GM23248 (cell line): ENCODE data around the gene METTL15. TPM values are rescaled to one million over a fixed set of nuclear protein-coding genes. Genes with fewer than 3 reads are reported as not detected.

Experiments
- DNase-seq: peaks from one replicate; pipeline ENCODE4 v3.0.0-alpha.2; 2015
- H2AFZ ChIP-seq: fragments of 200-600 bp; sonication (generic); 2 replicates; pipeline ENCODE4 v1.6.1; 2016; ENCODE audit warnings: antibody characterized with exemption
- H3F3A ChIP-seq: fragments of 200-600 bp; sonication (generic); 2 replicates; pipeline ENCODE4 v1.6.1; 2016; ENCODE audit warnings: mild to moderate bottlenecking, antibody characterized with exemption, mixed run types; ENCODE audit not compliant: insufficient read depth
- H3K27ac ChIP-seq: fragments of 200-600 bp; sonication (generic); 2 replicates; pipeline ENCODE4 v1.5.1; 2016; ENCODE audit warnings: mild to moderate bottlenecking
- H3K27me3 ChIP-seq: fragments of 200-600 bp; sonication (generic); replicated peaks from 2 replicates; pipeline ENCODE4 v1.6.1; 2016; ENCODE audit warnings: mild to moderate bottlenecking; ENCODE audit not compliant: insufficient read depth
- H3K36me3 ChIP-seq: fragments of 200-600 bp; sonication (generic); 2 replicates; pipeline ENCODE4 v1.6.1; 2016; ENCODE audit warnings: low read depth, mild to moderate bottlenecking
- H3K4me1 ChIP-seq: fragments of 200-600 bp; sonication (generic); 2 replicates; pipeline ENCODE4 v1.6.1; 2016; ENCODE audit warnings: mild to moderate bottlenecking; ENCODE audit not compliant: insufficient read depth
- H3K4me2 ChIP-seq: fragments of 200-600 bp; sonication (generic); one replicate; pipeline ENCODE4 v1.6.1; 2016; ENCODE audit warnings: mild to moderate bottlenecking; ENCODE audit not compliant: unreplicated experiment
- H3K4me3 ChIP-seq: fragments of 200-600 bp; sonication (generic); 2 replicates; pipeline ENCODE4 v1.5.1; 2016; ENCODE audit warnings: mild to moderate bottlenecking
- H3K79me2 ChIP-seq: fragments of 200-600 bp; sonication (generic); 2 replicates; pipeline ENCODE4 v1.6.1; 2016; ENCODE audit warnings: mild to moderate bottlenecking; ENCODE audit not compliant: insufficient read depth
- H3K9ac ChIP-seq: fragments of 200-600 bp; sonication (generic); 2 replicates; pipeline ENCODE4 v1.6.1; 2016; ENCODE audit warnings: mild to moderate bottlenecking
- H3K9me2 ChIP-seq: fragments of 200-600 bp; sonication (generic); 2 replicates; pipeline ENCODE4 v1.6.1; 2016; ENCODE audit warnings: mixed run types, mild to moderate bottlenecking, moderate library complexity; ENCODE audit not compliant: insufficient read depth
- H3K9me3 ChIP-seq: fragments of 200-600 bp; sonication (generic); one replicate; pipeline ENCODE4 v1.6.1; 2017; ENCODE audit warnings: low read depth
- H4K20me1 ChIP-seq: fragments of 200-600 bp; sonication (generic); 2 replicates; pipeline ENCODE4 v1.6.0; 2016; ENCODE audit not compliant: insufficient read depth
- EZH2 ChIP-seq: fragments of 200-600 bp; sonication (generic); IDR thresholded peaks from 2 replicates; pipeline ENCODE4 v1.6.1; 2018; ENCODE audit warnings: antibody characterized with exemption, mild to moderate bottlenecking; ENCODE audit not compliant: insufficient read depth, poor library complexity, severe bottlenecking
- EZH2phosphoT487 ChIP-seq: fragments of 200-600 bp; sonication (generic); IDR thresholded peaks from 2 replicates; pipeline ENCODE4 v1.6.1; 2018; ENCODE audit warnings: antibody characterized with exemption, moderate library complexity, mild to moderate bottlenecking, low read depth; ENCODE audit not compliant: insufficient read depth
- WGBS, 2 experiments: methylation state at CpG; one replicate each; pipeline ENCODE4 v1.1.6; 2015 to 2017; ENCODE audit warnings: low lambda C conversion rate in 2 of 2, low coverage in 1 of 2; ENCODE audit errors: missing lambda C conversion rate in 2 of 2; 5-methylcytosine and 5-hydroxymethylcytosine counted together
- in situ Hi-C: fragments of 300-500 bp; cut with MboI; formaldehyde crosslinking; loops from 2 replicates; pipeline ENCODE4 v1.15.0; 2020
- polyA plus RNA-seq: library from polyadenylated mRNA; unstranded; fragments of >200 nt; fragmentation: Nextera tagmentation; extraction: Ambion mirVana; gene quantifications from 2 replicates; pipeline ENCODE4 v1.2.1, GENCODE V29; 2016
- total RNA-seq: library from RNA; depleted of rRNA; stranded (reverse); fragments of >200 nt; shearing (Covaris generic); gene quantifications from 2 replicates; pipeline ENCODE4 v1.2.3, GENCODE V29; 2014

The METTL15 gene
- total and polyA plus RNA-seq, 2 experiments from 2014 or later = 13.1 to 15.9 TPM

DNA sequence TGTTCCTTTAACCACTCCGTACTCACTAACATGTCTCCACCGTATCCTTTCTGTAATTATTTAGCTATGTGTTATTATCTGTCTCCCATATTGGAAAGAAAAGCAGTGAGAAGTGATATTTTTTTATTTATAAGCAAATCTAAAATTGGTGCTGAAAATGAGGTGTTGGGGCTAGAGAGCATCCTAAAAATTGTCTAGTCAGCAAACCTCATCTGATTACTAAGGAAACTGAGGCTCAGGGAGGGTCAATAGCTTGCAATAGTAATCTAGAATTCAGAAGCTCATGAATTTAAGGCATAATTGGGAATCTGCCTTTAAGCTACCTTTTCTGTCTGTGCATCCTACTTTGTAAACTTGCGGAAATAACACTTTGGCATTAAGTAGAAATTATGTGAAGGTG, 190.0 kb downstream of the METTL15 start:
- Histone ChIP-seq H3K9me2 (no peaks in the 10 kb centered on the region), H3K36me3 (no peaks in the 10 kb centered on the region), H3K4me1 (no peaks in the 10 kb centered on the region), H3K27me3 (no peaks in the 10 kb centered on the region), H3F3A (no peaks in the 10 kb centered on the region), H3K4me3 (no peak overlapping the region), H3K27ac (no peak overlapping the region), H3K79me2 (no peaks in the 10 kb centered on the region), H4K20me1 (no peaks in the 10 kb centered on the region), H3K9me3 (no peaks in the 10 kb centered on the region), H2AFZ (no peak overlapping the region), H3K4me2 (no peak overlapping the region), H3K9ac (no peak overlapping the region)
- 97 to 98% methylated on average over 3 of the region's 3 CpGs for WGBS, 2 experiments
- TF ChIP-seq EZH2phosphoT487 = no peak
- TF ChIP-seq EZH2 = no peak
- no peak for DNase-seq
- in situ Hi-C loops = no loop called here

DNA sequence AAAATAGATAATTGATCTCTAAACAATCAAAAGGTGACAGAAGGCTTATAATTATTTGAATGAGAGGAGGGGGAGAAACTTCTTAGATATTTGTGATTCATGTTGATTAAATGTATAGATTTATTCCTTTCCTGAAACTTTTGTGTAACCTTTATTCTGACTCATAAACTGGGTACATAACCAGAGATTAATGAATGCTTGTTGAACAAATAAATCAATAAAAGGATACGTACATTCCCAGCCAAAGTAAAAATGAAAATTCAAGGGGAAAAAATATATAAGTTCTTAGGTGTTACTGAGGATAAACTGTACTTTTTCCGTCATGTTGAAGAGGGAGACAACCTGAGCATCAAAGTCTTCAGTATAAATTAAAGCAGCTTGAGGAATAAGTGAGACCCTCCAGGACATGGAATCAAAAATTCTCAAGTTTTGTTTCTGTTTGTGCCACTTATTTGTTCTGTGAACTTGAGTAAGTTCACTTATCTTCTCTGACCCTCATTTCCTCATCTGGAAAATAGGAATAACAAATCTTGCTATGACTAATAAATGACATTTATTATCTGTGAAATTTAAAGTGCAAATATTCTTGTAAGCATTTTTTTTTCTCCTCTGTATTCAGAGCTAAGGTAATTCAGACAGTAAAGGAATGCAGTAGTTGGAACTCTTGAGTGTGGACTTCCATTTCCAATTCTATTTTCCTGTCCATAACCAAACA, 195.4 kb downstream of the METTL15 start:
- Histone ChIP-seq H3K4me1 (peaks cover 5% of the 10 kb centered on the region), H3F3A (no peaks in the 10 kb centered on the region), H3K4me3 (no peak overlapping the region), H3K9ac (no peak overlapping the region), H3K36me3 (no peaks in the 10 kb centered on the region), H3K9me3 (no peaks in the 10 kb centered on the region), H3K9me2 (no peaks in the 10 kb centered on the region), H3K79me2 (no peaks in the 10 kb centered on the region), H3K4me2 (no peak overlapping the region), H2AFZ (no peak overlapping the region), H4K20me1 (no peaks in the 10 kb centered on the region), H3K27ac (no peak overlapping the region), H3K27me3 (no peaks in the 10 kb centered on the region)
- WGBS, 2 experiments = 91 to 93% methylated on average over 2 of the region's 2 CpGs
- TF ChIP-seq EZH2 = no peak
- no peak for TF ChIP-seq EZH2phosphoT487
- in situ Hi-C loops = no loop called here
- peak; percentile 10 for DNase-seq

DNA sequence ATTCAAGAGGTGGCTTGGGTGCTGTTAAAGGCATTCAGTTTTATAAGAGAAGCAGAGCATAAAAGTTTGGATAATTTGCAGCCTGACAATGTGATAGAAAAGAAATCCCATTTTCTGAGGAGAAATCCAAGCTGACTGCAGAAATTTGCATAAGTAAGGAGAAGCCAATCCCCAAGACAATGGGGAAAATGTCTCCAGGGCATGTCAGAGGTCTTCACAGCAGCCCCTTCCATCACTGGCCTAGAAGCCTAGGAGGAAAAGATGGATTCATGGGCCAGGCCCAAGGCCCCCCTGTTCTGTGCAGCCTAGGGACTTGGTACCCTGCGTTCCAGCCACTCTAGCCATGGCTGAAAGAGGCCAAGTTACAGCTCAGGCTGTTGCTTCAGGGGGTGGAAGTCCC, 207.3 kb downstream of the METTL15 start:
- Histone ChIP-seq H3K4me2 (no peak overlapping the region), H3K79me2 (no peaks in the 10 kb centered on the region), H3K27me3 (no peaks in the 10 kb centered on the region), H3K9me3 (no peaks in the 10 kb centered on the region), H3F3A (no peaks in the 10 kb centered on the region), H3K4me1 (no peaks in the 10 kb centered on the region), H3K9me2 (no peaks in the 10 kb centered on the region), H3K4me3 (no peak overlapping the region), H3K27ac (no peak overlapping the region), H4K20me1 (no peaks in the 10 kb centered on the region), H3K9ac (no peak overlapping the region), H3K36me3 (peaks cover 8% of the 10 kb centered on the region; the same call in 1 of the 2 replicates), H2AFZ (no peak overlapping the region)
- TF ChIP-seq EZH2 (no peak), EZH2phosphoT487 (no peak)
- no peak for DNase-seq
- in situ Hi-C loops = no loop called here
- WGBS, 2 experiments = 100% methylated on average over 1 of the region's 1 CpG

DNA sequence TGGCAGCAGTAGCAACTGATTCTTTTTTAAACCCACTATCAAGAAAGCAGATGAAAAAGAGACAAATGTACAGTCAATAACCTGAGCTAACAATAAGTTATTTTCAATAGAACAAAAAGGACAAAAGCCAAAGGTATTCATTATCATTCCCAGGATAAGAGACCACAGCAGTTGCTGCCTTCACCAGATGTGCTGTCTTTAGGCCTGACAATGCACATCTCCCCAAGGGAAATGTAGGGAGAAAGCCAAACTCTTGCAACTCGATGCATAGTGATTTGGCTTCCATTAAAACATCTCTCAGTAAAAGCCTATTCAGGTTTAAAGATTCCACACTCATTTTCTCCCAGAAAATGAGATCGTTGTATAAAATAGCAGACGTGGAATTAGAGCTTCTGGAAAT, 210.7 kb downstream of the METTL15 start:
- no peak overlapping the region for H3K4me3 ChIP-seq
- H3K4me2 ChIP-seq = no peak overlapping the region
- no peaks in the 10 kb centered on the region for H3K9me3 ChIP-seq
- no peaks in the 10 kb centered on the region for H3K4me1 ChIP-seq
- no peak overlapping the region for H3K27ac ChIP-seq
- no peaks in the 10 kb centered on the region for H3K9me2 ChIP-seq
- H3K27me3 ChIP-seq = no peaks in the 10 kb centered on the region
- H3K9ac ChIP-seq = no peak overlapping the region
- in situ Hi-C loops = no loop called here
- no peaks in the 10 kb centered on the region for H3F3A ChIP-seq
- H2AFZ ChIP-seq = no peak overlapping the region
- no peaks in the 10 kb centered on the region for H3K79me2 ChIP-seq
- 78 to 87% methylated on average over 3 of the region's 3 CpGs for WGBS, 2 experiments
- TF ChIP-seq EZH2 = no peak
- no peak for TF ChIP-seq EZH2phosphoT487
- DNase-seq = no peak
- H4K20me1 ChIP-seq = no peaks in the 10 kb centered on the region
- peaks cover 8% of the 10 kb centered on the region; the same call in 1 of the 2 replicates for H3K36me3 ChIP-seq
